Activated CD8-positive, alpha-beta memory T cell treated with anti-CD3 and anti-CD28 coated beads, Interleukin-2, amount 50 U/mL, for 24 hours (primary cell): ENCODE results near the gene MRPL12.

Experiments used
- DNase-seq: peaks from one replicate; pipeline ENCODE4 v3.0.0-alpha.2; 2020; ENCODE audit errors: extremely low read depth

MRPL12 gene

DNA sequence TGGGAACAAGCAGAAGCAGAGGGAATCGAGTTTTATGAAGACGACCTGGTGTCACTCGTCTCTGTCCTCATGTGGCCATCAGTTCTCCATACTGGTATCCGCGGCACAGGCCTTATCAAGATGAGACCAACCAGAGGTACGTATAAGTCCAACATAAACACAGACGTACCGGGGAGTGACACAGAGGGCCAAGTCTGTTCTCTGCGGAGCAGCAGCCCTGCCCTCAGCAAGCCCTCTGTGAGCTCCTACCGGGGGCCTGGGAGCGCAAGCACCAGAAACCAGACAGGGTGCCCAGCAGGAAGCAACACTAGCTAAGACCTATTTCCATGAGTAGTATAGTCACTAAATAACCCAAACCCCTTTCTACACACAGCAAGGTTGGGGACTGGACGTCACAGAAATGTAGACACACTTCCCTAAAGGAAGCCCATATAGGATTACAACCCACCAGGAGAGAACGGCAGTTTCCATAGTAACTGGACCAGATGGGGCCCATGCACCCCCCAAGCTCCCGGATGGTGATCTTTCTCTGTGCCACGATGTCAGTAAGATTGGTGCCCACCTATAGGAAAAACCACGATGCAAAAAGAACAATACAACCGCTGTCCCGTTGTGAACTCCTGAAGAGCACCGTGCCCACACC, 20.5 kb upstream of the MRPL12 start:
- DNase-seq: no peak

DNA sequence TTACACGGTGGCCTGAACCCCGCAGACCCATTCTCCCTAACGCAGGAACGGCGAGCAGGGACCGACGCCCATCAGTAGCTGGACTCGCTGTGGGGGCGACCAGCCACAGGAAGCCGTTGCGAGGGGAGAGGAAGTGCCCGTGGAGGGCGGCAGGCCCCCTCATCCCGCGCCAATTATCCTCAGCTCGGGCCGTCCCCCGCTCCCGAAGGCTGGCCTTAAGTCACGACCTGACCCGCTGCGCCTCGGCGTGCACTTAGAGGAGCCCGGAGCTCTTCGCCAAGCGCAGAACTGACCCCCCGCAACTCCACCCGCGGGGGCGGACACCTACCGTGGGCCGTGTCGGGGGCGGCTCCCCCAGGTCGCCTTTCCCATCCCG, 20.0 kb upstream of the MRPL12 start:
- no peak for DNase-seq

DNA sequence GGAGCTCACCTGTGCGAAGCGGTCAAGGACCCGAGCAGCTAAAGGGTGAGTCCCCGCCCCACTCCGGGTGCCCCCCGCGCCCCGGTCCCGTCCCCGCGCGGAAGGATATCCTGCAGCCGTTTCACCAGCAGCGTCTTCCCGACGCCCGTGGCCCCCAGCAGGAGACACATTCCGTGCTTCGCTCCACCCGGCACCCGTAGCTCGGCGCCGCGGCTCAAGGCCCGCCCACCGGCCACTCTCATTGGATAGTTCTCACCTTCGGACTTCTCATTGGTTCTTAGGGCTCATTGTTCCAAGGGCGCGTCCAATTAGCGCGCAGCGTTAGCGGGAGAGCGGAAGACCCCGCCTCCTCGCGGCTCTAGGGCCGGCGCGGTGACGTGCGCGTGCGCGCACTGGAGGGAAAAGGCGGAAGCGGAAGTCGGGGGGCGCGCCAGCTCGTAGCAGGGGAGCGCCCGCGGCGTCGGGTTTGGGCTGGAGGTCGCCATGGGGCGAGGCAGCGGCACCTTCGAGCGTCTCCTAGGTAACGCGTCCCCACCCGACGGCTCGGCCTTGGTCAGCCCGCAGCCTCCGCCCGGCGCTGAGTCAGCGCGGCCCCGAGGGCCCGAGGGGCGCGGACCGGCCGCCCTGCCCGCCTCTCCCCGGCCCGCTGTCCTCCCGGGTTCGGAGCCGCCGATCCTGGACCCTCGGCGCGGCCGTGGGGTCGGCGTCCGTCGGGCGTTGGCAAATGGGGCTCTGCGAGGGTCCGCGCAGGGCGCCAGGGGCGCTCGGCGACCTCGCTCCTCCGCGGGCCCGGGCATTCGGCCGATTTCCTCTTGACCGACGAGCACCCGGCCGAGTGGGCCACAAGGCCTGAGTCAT, 19.4 kb upstream of the MRPL12 start, which contains the start of the genes ARL16 and HGS:
TSS of gene ARL16 (minus strand) at position 214 of the 858 bp plus-strand sequence. CDS start at position 170, 44 bp downstream.
TSS of gene HGS (plus strand) at position 428 of the 858 bp plus-strand sequence. CDS start at position 484, 56 bp downstream.
- peak; percentile 91 for DNase-seq

DNA sequence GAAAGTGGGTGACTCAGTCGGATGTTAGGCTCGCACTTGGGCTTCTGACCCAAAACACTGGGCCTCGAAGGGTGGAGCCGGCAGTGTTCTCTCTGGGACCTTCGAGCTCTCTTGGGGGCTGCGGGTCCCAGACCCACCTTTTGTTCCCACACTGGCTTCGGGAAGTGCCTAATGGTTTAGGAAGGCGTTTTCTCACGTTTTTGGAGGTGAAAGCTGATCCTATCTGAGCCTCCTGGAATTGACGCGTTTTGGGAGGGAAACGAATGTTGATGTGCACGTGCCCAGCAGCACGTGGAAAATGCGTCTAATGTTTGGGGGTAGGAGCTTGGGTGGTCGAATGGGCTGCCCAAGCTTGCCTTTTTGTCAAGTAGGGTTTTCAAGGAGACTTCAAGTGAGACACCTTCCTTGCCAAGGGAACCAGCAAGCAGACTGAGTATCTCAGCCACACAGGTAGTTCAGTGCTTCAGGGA, 18.7 kb upstream of the MRPL12 start:
- no peak for DNase-seq

DNA sequence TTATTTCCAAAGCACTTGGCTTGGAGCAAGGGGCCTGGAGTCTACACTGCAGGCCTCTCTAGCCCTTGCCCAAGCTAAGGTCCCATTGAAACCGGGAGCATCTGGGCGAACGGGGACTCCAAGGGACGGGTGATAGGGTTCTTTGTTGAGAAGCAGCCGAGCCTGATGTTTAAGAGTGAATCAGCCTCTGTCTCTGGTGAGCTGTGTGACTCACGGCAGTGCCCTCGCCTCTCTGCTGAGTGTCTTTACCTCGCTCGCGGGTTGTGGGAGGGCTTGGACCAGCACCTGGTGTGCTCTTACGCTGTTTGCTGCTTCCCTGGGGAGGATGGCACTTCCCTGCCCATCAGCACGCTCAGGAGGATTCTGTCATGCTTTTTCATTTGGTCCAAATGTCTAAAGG, 18.1 kb upstream of the MRPL12 start:
- no peak for DNase-seq

DNA sequence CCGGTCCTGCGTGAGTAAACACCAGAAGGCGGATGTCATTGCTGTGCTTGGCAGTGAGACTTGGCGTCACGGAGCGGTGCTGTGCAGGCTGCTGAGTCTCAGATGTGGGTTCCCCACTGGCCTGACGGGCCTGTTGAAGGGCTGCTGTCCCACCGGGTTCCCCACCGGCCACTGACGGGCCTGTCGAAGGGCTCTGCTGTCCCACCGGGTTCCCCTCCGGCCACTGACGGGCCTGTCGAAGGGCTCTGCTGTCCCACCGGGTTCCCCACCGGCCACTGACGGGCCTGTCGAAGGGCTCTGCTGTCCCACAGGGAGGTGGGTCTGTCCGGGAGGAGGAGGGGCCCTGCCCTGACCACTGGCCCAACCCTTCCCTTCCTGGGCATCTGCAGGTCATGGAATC, 16.6 kb upstream of the MRPL12 start:
- no peak for DNase-seq

DNA sequence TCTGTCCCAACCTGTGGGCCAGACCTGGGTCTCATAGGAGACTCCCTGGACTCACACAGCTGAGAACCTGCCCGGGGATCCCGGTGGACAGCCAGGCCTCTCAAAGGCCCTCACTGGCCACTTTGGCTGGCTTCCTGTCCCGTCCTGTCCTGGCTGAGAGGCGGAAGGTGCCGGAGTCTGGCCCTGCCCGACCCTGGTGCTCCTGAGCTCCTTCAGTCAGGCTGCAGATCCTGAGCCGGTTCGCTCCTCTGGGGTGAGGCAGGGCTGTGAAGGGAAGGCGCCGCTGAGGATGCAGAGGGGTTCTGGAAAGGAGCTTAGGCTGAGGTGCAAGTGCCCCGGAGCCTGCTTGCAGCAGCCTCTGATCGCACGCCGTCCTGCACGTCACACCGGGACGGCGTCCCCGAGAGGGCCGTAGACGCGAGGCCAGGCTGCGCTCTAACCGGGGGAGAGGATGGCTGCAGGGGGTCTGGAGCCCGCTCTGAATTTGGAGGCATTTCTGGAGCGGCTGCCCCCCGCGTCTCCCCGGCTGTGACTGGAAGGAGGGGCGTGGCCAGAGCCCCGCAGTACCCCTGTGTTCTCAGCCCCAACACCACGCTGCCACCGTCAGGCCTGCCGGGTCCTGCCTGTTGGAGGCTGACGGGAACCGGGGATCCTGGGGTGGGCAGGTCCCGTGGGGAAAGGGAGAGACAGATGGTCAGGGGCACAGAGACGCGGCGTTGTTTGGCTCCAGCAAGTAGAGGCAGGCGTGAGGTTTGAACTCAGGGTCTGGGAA, 15.2 kb upstream of the MRPL12 start:
- no peak for DNase-seq

DNA sequence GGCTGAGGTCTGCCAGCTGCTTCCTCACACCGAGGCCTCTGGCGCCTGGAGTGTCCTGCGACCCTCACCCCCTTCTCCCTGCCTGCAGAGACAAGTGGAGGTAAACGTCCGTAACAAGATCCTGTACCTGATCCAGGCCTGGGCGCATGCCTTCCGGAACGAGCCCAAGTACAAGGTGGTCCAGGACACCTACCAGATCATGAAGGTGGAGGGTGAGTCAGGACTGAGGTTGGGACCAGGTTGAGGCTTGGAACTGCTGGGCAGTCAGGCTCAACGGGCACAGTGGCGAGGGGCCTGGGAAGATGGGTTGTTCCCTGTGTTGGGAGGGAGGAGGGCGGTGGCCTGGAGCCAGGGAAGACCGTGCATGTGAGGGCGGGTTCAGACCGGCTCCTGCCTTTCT, 14.6 kb upstream of the MRPL12 start:
- DNase-seq: no peak

DNA sequence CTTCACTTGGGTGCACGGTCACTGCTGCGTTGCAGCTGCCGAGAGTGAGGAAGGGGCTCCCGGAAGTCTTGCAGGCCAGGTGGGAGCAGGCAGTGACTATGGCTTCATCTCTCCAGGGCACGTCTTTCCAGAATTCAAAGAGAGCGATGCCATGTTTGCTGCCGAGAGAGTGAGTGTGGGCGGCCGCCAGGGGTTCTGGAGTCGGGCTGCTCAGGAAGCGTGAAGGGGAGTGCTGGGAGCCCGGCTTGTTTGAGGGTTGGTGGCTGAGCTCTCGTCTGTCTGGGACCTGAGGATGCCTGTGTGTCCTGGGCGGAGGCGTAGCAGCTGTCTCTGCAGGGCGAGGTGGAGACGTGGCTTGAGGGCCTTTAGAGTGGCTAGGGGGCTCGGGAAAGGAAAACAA, 13.1 kb upstream of the MRPL12 start:
- no peak for DNase-seq

DNA sequence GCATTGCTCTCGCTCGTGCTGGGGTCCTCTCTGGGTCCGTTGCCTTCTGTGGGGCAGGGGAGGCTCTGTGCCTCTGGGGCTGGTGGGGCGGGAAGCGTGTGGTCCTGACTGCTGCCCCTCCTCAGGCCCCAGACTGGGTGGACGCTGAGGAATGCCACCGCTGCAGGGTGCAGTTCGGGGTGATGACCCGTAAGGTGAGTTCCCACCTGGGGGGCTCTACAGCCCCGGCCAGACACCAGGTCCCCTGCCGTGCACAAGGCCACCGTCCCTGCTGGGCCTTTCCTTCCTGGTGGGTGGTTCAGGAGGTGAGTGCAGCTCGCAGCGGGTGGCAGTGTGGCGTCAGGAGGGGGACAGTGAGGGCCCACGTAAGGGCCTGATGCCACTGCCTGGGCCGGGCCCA, 12.6 kb upstream of the MRPL12 start:
- no peak for DNase-seq

DNA sequence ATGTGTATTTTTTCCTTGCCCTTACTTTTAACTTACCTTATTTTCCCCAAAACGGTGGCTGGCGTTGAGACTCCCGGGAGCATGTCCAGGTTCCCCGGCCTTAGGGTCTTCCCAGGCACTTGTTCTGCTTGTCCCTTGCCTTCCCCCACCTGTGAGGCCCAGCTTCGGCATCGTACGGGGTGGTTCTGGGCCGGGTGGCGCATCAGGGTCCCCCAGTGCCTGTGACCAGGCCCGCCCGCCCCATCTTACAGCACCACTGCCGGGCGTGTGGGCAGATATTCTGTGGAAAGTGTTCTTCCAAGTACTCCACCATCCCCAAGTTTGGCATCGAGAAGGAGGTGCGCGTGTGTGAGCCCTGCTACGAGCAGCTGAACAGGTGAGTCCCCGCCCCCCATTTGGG, 12.0 kb upstream of the MRPL12 start:
- DNase-seq: no peak

DNA sequence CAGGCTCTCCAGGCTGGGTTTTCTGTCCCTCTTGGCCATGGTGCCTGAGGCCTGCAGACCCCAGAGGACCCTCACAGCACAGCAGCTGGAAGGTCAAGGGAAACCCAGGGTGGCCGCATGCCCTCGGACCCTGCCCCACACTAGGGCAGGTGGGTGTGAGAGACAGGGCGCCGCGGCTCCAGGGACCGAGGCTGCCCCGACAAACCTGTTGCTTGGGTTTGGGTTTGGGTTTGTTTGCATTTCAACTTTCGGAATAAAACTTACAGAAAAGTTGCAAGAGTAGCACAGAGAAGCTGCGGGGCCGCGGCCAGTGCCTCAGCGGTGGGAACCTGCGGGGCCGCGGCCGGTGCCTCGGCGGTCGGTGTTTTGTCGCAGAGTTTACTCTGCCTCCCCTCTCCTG, 11.6 kb upstream of the MRPL12 start:
- no peak for DNase-seq

DNA sequence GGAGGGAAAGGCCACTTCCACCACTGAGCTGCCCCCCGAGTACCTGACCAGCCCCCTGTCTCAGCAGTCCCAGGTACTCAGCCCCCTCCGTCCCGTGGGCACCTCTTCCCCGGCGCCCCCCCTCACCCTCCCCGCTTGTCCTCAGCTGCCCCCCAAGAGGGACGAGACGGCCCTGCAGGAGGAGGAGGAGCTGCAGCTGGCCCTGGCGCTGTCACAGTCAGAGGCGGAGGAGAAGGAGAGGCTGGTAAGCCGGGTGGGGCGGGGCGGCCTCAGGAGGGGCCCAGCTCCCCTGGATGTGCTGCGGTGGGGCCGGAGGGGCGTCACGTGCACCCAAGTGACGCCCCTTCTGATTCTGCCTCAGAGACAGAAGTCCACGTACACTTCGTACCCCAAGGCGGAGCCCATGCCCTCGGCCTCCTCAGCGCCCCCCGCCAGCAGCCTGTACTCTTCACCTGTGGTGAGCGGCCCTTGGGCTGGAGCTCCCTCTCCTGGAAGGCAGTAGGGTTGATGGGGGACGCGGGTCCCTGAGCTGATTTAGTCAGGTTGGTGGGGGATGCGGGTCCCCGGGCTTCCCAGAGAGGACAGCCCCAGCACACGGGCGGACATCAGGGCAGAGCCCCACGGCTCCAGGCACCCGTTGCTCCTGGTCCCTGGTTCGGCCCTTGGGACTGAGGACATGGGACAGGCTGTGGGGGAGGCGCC, 9.5 kb upstream of the MRPL12 start:
- DNase-seq: no peak

DNA sequence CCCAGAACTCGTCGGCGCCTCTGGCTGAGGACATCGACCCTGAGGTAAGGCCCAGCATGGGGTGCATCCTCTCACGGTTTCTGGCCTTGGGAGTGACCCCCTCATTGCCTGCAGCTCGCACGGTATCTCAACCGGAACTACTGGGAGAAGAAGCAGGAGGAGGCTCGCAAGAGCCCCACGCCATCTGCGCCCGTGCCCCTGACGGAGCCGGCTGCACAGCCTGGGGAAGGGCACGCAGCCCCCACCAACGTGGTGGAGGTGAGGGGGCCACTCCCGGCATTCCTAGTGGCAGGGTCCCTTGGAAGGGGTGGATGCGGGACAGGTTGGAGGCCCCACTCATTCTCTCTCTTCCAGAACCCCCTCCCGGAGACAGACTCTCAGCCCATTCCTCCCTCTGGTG, 8.4 kb upstream of the MRPL12 start:
- no peak for DNase-seq

DNA sequence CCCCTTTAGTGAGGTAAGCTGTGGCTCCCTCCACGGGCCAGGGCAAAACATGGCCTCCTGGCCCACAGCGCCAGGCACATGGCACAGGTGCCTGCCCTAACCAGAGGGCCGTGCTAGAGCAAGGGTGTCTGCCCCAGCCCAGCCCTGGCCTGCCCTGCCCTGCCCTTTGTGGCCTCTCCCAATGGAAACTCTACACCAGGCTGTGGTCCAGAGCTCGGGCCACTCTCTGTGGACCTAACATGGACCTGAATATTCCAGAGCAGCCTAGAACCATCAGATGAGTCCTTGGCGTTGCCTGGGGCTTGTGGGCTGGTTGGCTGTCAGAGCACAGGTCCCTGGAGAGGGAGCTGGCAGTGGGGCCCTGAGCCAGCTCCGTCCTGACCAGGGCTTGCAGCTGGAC, 8.0 kb upstream of the MRPL12 start:
- DNase-seq: no peak

DNA sequence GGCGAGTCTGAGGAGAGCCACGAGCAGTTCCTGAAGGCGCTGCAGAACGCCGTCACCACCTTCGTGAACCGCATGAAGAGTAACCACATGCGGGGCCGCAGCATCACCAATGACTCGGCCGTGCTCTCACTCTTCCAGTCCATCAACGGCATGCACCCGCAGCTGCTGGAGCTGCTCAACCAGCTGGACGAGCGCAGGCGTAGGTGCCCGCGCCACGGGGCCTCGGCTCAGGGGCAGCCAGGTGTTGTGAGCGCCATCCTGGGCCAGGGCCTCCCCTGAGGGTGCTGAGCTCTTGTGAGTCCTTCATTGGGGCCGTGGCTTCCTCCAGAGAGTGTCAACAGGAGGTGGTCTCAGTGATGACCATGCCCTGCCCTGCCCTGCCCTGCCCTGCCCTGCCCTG, 7.4 kb upstream of the MRPL12 start:
- DNase-seq: no peak

DNA sequence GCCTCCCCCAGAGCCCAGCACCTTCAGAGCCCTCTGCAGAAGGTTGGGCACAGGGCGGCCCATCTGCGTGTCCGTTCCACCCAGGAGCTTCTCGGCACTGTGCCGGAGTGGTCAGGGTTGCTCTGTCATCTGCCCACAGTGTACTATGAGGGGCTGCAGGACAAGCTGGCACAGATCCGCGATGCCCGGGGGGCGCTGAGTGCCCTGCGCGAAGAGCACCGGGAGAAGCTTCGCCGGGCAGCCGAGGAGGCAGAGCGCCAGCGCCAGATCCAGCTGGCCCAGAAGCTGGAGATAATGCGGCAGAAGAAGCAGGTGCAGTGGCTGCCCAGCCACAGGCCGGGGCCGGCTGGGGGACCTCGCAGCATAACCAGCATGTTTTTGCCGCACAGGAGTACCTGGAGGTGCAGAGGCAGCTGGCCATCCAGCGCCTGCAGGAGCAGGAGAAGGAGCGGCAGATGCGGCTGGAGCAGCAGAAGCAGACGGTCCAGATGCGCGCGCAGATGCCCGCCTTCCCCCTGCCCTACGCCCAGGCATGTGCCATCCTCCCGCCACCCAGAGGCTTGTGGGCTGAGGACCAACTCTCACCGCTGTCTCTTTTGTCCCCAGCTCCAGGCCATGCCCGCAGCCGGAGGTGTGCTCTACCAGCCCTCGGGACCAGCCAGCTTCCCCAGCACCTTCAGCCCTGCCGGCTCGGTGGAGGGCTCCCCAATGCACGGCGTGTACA, 6.8 kb upstream of the MRPL12 start:
- DNase-seq: no peak

DNA sequence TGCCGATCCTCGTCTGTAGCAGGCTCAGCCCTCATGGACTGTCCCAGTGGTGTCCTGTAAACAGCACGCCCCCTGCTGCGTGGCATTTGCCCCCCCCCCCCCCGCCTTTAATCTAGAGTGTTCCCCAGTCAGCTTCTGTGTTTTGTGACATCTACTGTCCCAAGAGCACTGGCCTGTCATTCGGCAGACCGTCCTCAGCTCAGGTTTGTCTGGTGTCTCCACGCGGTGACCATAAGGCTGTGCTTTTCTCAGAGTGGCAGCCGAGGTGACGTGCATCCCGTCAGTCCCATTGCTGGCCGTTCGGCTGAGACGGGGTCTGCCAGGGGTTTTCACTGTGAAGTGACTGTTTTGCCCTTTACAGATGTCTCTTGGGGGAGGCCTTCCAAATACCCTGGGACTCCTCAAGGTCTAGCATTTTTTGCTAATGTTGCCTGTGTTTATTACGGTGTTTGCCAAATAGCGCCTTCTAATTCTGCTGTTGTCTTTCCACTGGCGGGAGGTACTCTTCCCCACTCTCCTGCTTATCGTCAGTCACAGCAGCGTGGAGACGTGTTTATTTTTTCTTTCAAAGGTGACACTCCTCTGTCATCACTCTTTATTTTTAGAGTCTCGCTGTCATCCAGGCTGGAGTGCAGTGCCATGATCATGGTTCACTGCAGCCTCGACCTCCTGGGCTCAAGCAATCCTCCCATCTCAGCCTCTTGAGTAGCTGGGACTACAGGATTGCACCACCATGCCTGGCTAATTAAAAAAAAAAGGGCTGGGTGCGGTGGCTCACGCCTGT, 5.7 kb upstream of the MRPL12 start:
- no peak for DNase-seq

DNA sequence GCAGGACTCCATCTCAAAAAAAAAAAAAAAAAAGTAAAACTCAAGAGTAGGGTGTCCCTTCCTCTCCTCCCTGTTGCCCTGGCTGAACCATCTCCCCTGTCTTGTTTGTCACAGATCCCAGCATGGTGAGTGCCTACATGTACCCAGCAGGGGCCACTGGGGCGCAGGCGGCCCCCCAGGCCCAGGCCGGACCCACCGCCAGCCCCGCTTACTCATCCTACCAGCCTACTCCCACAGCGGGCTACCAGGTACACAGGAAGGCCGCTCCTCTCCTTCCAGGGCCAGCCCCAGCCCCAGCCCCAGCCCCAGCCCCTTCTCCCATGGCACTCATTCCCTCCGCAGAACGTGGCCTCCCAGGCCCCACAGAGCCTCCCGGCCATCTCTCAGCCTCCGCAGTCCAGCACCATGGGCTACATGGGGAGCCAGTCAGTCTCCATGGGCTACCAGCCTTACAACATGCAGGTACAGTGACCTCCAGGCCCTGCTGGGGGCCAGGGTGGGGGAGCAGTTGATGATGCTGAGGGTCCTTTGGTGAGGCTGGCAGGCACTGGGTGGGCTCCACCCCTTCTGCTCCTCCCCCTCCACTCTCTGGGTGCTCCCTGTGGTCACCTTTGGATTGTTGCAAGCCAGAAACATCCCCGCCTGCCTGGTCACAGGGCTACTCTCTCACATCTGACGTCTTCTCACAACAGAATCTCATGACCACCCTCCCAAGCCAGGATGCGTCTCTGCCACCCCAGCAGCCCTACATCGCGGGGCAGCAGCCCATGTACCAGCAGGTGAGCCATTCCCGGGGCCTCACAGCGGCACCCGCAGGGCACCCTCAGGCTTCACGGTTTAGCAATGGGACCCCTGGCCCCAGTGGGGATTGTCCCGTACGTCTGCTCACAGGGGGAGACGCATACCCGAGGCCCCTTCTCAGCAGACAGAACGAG, 2.5 kb upstream of the MRPL12 start:
- no peak for DNase-seq
